ENCODE data around the gene LRMDA. TPM values are rescaled to one million over a fixed set of nuclear protein-coding genes. Genes with fewer than 3 reads are reported as not detected.

LRMDA gene
- total RNA-seq, 1 experiment from 2014 or later, result 4.8 TPM

GRCh38 chr10:76044751-76045150, 613.3 kb downstream of the LRMDA start:
- no peaks in the 10 kb centered on the region for H3K79me2 ChIP-seq (ENCODE audit: insufficient read depth, low read length)
- ChIA-PET CTCF (no interaction called here), POLR2A (no interaction called here), RAD21 (ENCODE audit: low non-redundant PET in 1 of 2, low total read pairs in 2 of 2, uncharacterized antibody in 2 of 2, unreplicated experiment in 2 of 2) (no interaction called here)
- BruUV-seq (replicated peaks), result no TSS peak
- intact Hi-C loops (cut with micrococcal nuclease), result no loop called here
- H3K9me3 ChIP-seq (ENCODE audit: control insufficient read depth in 1 of 2, insufficient read depth in 1 of 2, low read depth in 1 of 2, low read length in 2 of 2), result no peaks in the 10 kb centered on the region
- ATAC-seq (no peak), DNase-seq (ENCODE audit: low read depth, low spot score) (no peak)
- H3K27ac ChIP-seq (ENCODE audit: low read depth, low read length), result no peak overlapping the region
- H4K20me1 ChIP-seq (ENCODE audit: insufficient read depth), result no peaks in the 10 kb centered on the region
- no peaks in the 10 kb centered on the region for H3K9me2 ChIP-seq (ENCODE audit: insufficient read depth)
- H3K27me3 ChIP-seq (ENCODE audit: insufficient read depth, low read length), result peaks cover 57% of the 10 kb centered on the region; the same call in 1 of the 2 replicates
- H3K4me3 ChIP-seq (replicated peaks in 1 of 2; ENCODE audit: low read depth in 1 of 2, low read length in 2 of 2), result no peak overlapping the region
- no peak overlapping the region for H3K4me2 ChIP-seq (ENCODE audit: low read length)
- no peaks in the 10 kb centered on the region for H3K4me1 ChIP-seq (ENCODE audit: control insufficient read depth in 1 of 2, insufficient read depth in 2 of 2, low read length in 2 of 2)
- H3K36me3 ChIP-seq (ENCODE audit: control insufficient read depth in 1 of 2, insufficient read depth in 2 of 2, low read length in 2 of 2), result no peaks in the 10 kb centered on the region
- no peak for TF ChIP-seq ZBTB33 (IDR thresholded peaks at IDR 0.05; ENCODE audit: extremely low read depth, insufficient replicate concordance, low read length)
- TF ChIP-seq ZFX (IDR thresholded peaks at IDR 0.05), result no peak
- no peak for TF ChIP-seq EZH2phosphoT487 (IDR thresholded peaks at IDR 0.05; ENCODE audit: borderline replicate concordance)
- no peak for TF ChIP-seq CEBPB (IDR thresholded peaks at IDR 0.05; ENCODE audit: low read depth)
- TF ChIP-seq FOSL1 (IDR thresholded peaks at IDR 0.05; ENCODE audit: low read depth), result no peak
- no peak for TF ChIP-seq RAD21 (IDR thresholded peaks at IDR 0.05; ENCODE audit: low read depth)
- no peak for TF ChIP-seq TCF7L2 (IDR thresholded peaks at IDR 0.05; ENCODE audit: borderline replicate concordance, extremely low read depth, insufficient read depth, insufficient read length)
- no peak overlapping the region for H2AFZ ChIP-seq (ENCODE audit: low read depth, low read length, poor library complexity, severe bottlenecking)
- no peak overlapping the region for H3K9ac ChIP-seq (ENCODE audit: low read length)

- Histone ChIP-seq H3K9me2 (ENCODE audit: insufficient read depth) (no peaks in the 10 kb centered on the region), H3K4me2 (ENCODE audit: low read length) (no peak overlapping the region), H3K79me2 (ENCODE audit: insufficient read depth, low read length) (no peaks in the 10 kb centered on the region), H3K27me3 (ENCODE audit: insufficient read depth, low read length) (peaks cover 61% of the 10 kb centered on the region; the same call in 1 of the 2 replicates), H4K20me1 (ENCODE audit: insufficient read depth) (no peaks in the 10 kb centered on the region), H3K36me3 (ENCODE audit: control insufficient read depth in 1 of 2, insufficient read depth in 2 of 2, low read length in 2 of 2) (no peaks in the 10 kb centered on the region), H2AFZ (ENCODE audit: low read depth, low read length, poor library complexity, severe bottlenecking) (no peak overlapping the region), H3K4me1 (ENCODE audit: control insufficient read depth in 1 of 2, insufficient read depth in 2 of 2, low read length in 2 of 2) (no peaks in the 10 kb centered on the region), H3K27ac (ENCODE audit: low read depth, low read length) (no peak overlapping the region), H3K4me3 (replicated peaks in 1 of 2; ENCODE audit: low read depth in 1 of 2, low read length in 2 of 2) (no peak overlapping the region), H3K9ac (ENCODE audit: low read length) (no peak overlapping the region), H3K9me3 (ENCODE audit: control insufficient read depth in 1 of 2, insufficient read depth in 1 of 2, low read depth in 1 of 2, low read length in 2 of 2) (no peaks in the 10 kb centered on the region)
- POLR2A ChIA-PET, result no interaction called here
- TF ChIP-seq EZH2phosphoT487 (IDR thresholded peaks at IDR 0.05; ENCODE audit: borderline replicate concordance) (no peak), JUND (IDR thresholded peaks at IDR 0.05) (no peak), SIN3A (IDR thresholded peaks at IDR 0.05; ENCODE audit: low read depth) (no peak)
- RAD21 ChIA-PET (ENCODE audit: low non-redundant PET in 1 of 2, low total read pairs in 2 of 2, uncharacterized antibody in 2 of 2, unreplicated experiment in 2 of 2), result no interaction called here
- intact Hi-C loops (cut with micrococcal nuclease), result no loop called here
- DNase-seq (ENCODE audit: low read depth, low spot score) (no peak), ATAC-seq (no peak)
- no TSS peak for BruUV-seq (replicated peaks)
- CTCF ChIA-PET, result interaction anchor here (1.4 kb wide), 1 partner anchor 9 kb away, joined by 3 read pairs; no protein-coding TSS in a partner anchor
Observed at GRCh38 chr10:76045174-76045573, 613.8 kb downstream of the LRMDA start.

All from HCT116 (cell line).